ENCODE data around the gene CTNNA3.

GRCh38 chr10:67156239-67156638, 539.8 kb downstream of the CTNNA3 start:
- TF ChIP-seq POLR2A (IDR thresholded peaks at IDR 0.05) (no peak), CTCF (IDR thresholded peaks at IDR 0.05) (no peak)

Data from testis (tissue), 2 donors.